GM10248 (cell line): Measurements from ENCODE around the gene HSPB6.

Source experiments
- CTCF ChIA-PET: fragments of 300-600 bp; sonication (Branson Sonifier 250); formaldehyde crosslinking; extraction: SDS; loops from one replicate; lab custom pipeline; 2021; ENCODE audit warnings: antibody characterized with exemption; lab: Yijun Ruan, JAX
- POLR2A ChIA-PET: fragments of 350-650 bp; sonication (Branson Sonifier 250); formaldehyde crosslinking; extraction: SDS; loops from one replicate; lab custom pipeline; 2020; ENCODE audit warnings: antibody characterized with exemption; lab: Yijun Ruan, JAX
- DNase-seq: peaks from one replicate; pipeline ENCODE4 v3.0.0; 2012; ENCODE audit errors: extremely low spot score
- TF ChIP-seq, protein P1 (sequence below): IDR thresholded peaks from 2 replicates; pipeline ENCODE4 v1.5.1; 2012; ENCODE audit warnings: mild to moderate bottlenecking, low read depth; ENCODE audit errors: extremely low read depth, missing control alignments, control extremely low read depth

Gene HSPB6

DNA sequence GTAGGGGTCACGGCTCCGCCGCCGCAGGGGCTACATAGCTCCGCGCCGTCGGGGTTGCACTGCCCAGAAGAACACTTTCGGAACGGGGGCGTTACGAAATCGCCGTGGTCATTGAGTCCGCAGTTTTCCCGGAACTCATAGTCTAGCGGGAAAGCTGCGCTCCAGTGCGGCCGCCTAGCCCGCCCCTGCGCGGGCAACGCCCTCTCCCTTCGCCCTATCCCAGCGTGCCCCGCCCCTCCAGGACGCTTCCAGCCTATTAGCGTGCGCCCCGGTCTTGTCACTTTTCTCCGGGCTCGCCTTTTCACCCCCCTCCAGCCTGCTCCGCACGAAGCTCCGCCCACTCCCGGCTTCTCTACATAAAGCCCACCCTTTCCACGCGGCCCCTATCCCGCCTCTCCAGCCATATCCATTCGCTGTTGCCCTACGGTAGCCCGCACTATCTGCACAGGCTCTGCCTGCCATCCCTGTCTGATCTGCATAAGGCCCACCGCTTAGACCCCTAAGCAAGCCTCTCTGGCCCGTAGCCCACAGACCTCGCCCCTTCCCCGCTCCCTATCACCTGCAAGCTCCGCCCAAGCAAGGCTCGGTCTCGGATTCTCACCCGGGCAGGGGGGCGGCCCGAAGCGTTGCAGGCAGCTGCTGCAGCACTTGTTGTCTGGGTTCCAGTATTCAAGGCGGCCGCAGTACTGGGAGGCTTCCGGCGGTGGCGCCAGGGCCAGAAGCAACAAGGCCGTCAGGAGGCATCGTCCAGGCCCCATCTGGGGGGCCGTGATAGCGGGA is 16.2 kb downstream of the HSPB6 start:
- POLR2A ChIA-PET, result interaction anchor here (0.8 to 2.1 kb wide), 12 partner anchors 8 to 255 kb away, joined by 3 to 20 read pairs (median 6); partner anchors contain the start of genes KMT2B and LIN37

DNA sequence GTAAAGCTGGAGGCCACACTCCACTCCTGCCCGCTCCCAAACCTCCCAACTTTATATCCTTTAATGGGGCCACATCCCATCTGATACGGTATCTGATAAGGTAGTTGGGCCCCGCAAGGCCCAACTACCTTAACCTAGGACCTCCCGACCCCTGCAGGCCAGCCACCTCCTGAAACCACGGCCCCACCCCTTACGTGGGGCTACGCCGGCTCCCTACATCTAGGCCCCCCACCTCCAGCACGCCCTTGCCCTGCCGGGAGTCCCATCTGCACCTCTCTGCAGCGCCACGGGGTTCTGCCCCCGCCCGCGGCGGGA is 16.8 kb downstream of the HSPB6 start:
- ChIA-PET POLR2A (interaction anchor here (0.9 to 2.1 kb wide), 10 partner anchors 8 to 97 kb away, joined by 3 to 20 read pairs (median 6); partner anchors contain the start of genes KMT2B and LIN37), CTCF (interaction anchor here (0.7 to 2.2 kb wide), 11 partner anchors 14 to 128 kb away, joined by 3 to 10 read pairs (median 3); partner anchors contain the start of gene APLP1)
- TF ChIP-seq, protein P1, sequence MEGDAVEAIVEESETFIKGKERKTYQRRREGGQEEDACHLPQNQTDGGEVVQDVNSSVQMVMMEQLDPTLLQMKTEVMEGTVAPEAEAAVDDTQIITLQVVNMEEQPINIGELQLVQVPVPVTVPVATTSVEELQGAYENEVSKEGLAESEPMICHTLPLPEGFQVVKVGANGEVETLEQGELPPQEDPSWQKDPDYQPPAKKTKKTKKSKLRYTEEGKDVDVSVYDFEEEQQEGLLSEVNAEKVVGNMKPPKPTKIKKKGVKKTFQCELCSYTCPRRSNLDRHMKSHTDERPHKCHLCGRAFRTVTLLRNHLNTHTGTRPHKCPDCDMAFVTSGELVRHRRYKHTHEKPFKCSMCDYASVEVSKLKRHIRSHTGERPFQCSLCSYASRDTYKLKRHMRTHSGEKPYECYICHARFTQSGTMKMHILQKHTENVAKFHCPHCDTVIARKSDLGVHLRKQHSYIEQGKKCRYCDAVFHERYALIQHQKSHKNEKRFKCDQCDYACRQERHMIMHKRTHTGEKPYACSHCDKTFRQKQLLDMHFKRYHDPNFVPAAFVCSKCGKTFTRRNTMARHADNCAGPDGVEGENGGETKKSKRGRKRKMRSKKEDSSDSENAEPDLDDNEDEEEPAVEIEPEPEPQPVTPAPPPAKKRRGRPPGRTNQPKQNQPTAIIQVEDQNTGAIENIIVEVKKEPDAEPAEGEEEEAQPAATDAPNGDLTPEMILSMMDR, result no peak
- DNase-seq, result no peak

More for the DNA sequence above, 16.2 kb downstream of the HSPB6 start:
- TF ChIP-seq, protein P1, result peak; percentile 37
- peak; percentile 98 for DNase-seq
- CTCF ChIA-PET, result interaction anchor here (0.9 to 2.2 kb wide), 12 partner anchors 13 to 128 kb away, joined by 3 to 10 read pairs (median 3); partner anchors contain the start of gene APLP1

DNA sequence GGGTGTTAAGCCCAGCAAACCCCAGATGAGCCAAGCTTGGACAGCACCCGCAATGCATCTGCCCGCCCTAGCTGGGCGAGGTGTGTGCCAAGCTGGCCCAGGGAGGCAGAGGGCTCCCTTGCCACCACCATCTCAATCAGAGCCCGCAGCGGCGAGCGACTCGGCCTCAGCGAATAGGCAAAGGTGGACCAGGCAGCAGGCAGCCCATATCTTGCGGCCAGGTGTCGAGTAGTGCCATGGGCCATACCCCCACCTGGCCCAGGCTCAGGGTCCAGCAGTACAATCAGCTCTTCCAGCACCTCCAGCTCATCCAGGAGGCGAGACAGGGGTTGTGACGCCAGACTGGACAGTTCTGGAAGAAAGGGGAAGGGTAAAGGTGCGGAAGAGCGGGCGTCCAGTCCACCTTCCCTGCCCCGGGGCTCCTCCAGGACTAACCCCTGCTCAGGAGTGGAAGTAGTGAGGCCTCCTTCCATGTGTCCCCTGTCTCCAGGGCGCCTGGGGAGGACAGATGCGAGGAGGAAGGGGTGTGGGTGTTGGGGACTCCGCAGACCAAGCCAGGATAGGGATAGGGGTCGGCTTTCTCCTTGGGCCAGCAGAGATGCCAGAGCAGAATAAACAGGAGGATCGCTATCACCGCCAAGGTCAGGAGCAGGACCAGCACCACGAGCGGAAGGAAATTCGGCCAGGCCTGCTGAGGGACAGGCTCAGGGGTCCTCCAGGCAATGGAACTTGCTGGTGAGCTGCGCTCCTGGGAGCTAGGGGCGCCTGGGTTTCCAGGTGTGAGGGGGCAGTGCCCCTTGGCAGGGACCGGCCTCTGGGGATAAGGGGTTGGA is 17.3 kb downstream of the HSPB6 start:
- TF ChIP-seq, protein P1, result no peak
- no peak for DNase-seq

DNA sequence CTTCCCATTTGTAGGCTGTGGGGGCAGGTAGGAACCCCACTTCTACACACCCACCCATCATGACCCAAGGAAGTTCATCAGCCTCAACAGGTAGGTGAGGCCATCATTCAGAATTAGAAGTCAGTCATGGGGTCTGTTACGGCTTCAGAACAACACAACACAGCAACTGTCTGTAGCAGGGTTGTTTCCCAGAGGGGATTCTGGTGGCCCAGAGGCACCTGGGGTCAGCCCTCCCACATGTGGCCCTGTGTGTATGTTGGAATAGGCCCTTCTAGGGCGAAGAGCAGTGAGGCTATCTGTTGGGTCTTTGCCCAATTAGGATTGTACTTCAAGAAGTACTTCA is 18.0 kb downstream of the HSPB6 start:
- ChIA-PET CTCF (interaction anchor here (2.2 to 6.1 kb wide), 2 partner anchors 15 to 44 kb away, joined by 10 to 20 read pairs; no protein-coding TSS in a partner anchor), POLR2A (interaction anchor here (1.4 to 2.1 kb wide), 2 partner anchors 10 to 26 kb away, joined by 4 to 7 read pairs; partner anchors contain the start of gene LIN37)
- TF ChIP-seq, protein P1, result no peak
- DNase-seq, result no peak

More for the DNA sequence above, 17.3 kb downstream of the HSPB6 start:
- CTCF ChIA-PET, result interaction anchor here (0.7 to 2.2 kb wide), 8 partner anchors 13 to 97 kb away, joined by 3 to 10 read pairs (median 3); no protein-coding TSS in a partner anchor
- POLR2A ChIA-PET, result interaction anchor here (1.0 to 2.1 kb wide), 6 partner anchors 9 to 37 kb away, joined by 4 to 20 read pairs (median 7); partner anchors contain the start of gene LIN37

DNA sequence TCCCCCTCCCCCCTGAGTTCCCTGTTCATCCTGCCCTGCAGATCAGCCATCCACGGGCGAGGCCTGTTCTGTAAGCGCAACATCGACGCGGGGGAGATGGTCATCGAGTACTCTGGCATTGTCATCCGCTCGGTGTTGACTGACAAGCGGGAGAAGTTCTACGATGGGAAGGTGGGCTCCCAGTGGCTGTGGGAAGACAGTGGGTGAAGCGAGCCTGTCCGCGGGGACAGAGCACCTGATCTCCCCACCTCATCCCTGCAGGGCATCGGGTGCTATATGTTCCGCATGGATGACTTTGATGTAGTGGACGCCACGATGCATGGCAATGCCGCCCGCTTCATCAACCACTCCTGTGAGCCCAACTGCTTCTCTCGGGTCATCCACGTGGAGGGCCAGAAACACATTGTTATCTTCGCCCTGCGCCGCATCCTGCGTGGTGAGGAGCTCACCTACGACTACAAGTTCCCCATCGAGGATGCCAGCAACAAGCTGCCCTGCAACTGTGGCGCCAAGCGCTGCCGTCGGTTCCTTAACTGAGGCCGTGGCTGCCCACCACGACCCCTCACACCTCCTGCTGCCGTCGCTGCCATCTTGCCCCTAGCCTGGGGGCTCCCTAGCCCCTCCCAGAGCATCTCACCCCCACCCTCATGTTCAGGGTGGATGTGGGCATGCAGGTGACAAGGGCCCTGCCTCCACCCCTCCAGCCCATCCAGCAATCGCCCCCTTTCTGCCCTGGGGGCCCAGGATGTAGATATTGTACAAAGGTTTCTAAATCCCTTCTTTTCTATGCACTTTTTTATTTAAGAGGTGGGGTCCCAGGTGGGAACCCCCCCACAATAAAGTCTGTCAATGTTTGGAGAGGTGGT is 18.6 kb downstream of the HSPB6 start:
- ChIA-PET CTCF (interaction anchor here (1.4 to 6.1 kb wide), 3 partner anchors 14 to 45 kb away, joined by 10 to 20 read pairs (median 14); no protein-coding TSS in a partner anchor), POLR2A (interaction anchor here (2.1 kb wide), 1 partner anchor 10 kb away, joined by 5 read pairs; no protein-coding TSS in a partner anchor)
- DNase-seq, result no peak
- TF ChIP-seq, protein P1, result no peak
